Natural killer cell (primary cell): ENCODE data around the gene UPK3B. TPM values are rescaled to one million over a fixed set of nuclear protein-coding genes. Genes with fewer than 3 reads are reported as not detected.
"Not testable (repeated sequence)": the region's sequence is repeated elsewhere in the genome, so short reads cannot be mapped to it uniquely, and the experiment has no call there.

Experiments
- ATAC-seq, 3 donors: fragments of 150-1000 bp in 2 of 3; fragments of 200-7000 bp in 1 of 3; cut with Tn5 transposase; 1 replicate in 1 of 3; 2 replicates in 2 of 3; pipeline ENCODE4 v1.10.0; 2021; ENCODE audit warnings: mild to moderate bottlenecking in 2 of 3, moderate library complexity in 2 of 3
- DNase-seq, 2 donors: peaks; one replicate each; pipeline versions ENCODE4 v3.0.0 to v3.0.0-alpha.2; 2013 to 2021; ENCODE audit warnings: mixed read lengths in 1 of 2
- H3K27ac ChIP-seq: one replicate; pipeline ENCODE4 v1.5.1; 2013; ENCODE audit warnings: mild to moderate bottlenecking, low read length
- H3K27me3 ChIP-seq: one replicate; pipeline ENCODE4 v1.6.1; 2013; ENCODE audit warnings: low read length; ENCODE audit not compliant: control insufficient read depth, insufficient read depth
- H3K36me3 ChIP-seq: one replicate; pipeline ENCODE4 v1.6.1; 2013; ENCODE audit warnings: low read length; ENCODE audit not compliant: control insufficient read depth, insufficient read depth
- H3K4me1 ChIP-seq: one replicate; pipeline ENCODE4 v1.6.1; 2013; ENCODE audit warnings: low read length; ENCODE audit not compliant: control insufficient read depth, insufficient read depth
- H3K4me3 ChIP-seq: one replicate; pipeline ENCODE4 v1.5.1; 2013; ENCODE audit warnings: low read length
- H3K9me3 ChIP-seq: one replicate; pipeline ENCODE4 v1.6.1; 2013; ENCODE audit warnings: low read length; ENCODE audit not compliant: control insufficient read depth, insufficient read depth
- H3K27ac Mint-ChIP-seq, 2 donors: one replicate each; pipeline ENCODE4 v1.8.0; 2022; ENCODE audit warnings: mild to moderate bottlenecking in 2 of 2, mixed read lengths in 2 of 2, moderate library complexity in 1 of 2
- H3K27me3 Mint-ChIP-seq, 2 donors: one replicate each; pipeline ENCODE4 v1.8.0; 2022; ENCODE audit warnings: low read depth in 2 of 2, mixed read lengths in 2 of 2
- H3K36me3 Mint-ChIP-seq: one replicate; pipeline ENCODE4 v1.8.0; 2022; ENCODE audit warnings: mixed read lengths
- H3K4me1 Mint-ChIP-seq, 2 donors: one replicate each; pipeline ENCODE4 v1.8.0; 2022; ENCODE audit warnings: mixed read lengths in 2 of 2
- H3K4me3 Mint-ChIP-seq: one replicate; pipeline ENCODE4 v1.8.0; 2022; ENCODE audit warnings: mild to moderate bottlenecking, moderate library complexity, mixed read lengths
- H3K9me3 Mint-ChIP-seq, 2 donors: one replicate each; pipeline ENCODE4 v1.8.0; 2022; ENCODE audit warnings: mixed read lengths in 2 of 2
- WGBS: methylation state at CpG from one replicate; pipeline ENCODE4 v1.1.7; 2013; ENCODE audit warnings: missing lambda C conversion rate; ENCODE audit not compliant: insufficient coverage; 5-methylcytosine and 5-hydroxymethylcytosine counted together
- intact Hi-C: fragments of 100-400 bp; cut with micrococcal nuclease; formaldehyde crosslinking; loops from one replicate; pipeline ENCODE4 v1.14.2; 2022
- total RNA-seq, 4 donors: library from RNA; stranded (reverse); fragments of 120-200 nt in 1 of 4; gene quantifications; one replicate each; pipeline versions ENCODE4 v1.2.3 to v1.2.4, GENCODE V29; 2013 to 2022

UPK3B gene
- total RNA-seq, 3 donors from 2014 or later (not counting 1 experiment from before 2014, with no cell fraction given) = 3.3 to 5.3 (median 3.3) TPM

GRCh38 chr7:76565001-76565400 lies 54.6 kb downstream of the UPK3B start:
- H3K27me3 ChIP-seq, ATAC-seq, H3K36me3 ChIP-seq, H3K9me3 ChIP-seq, H3K9me3 Mint-ChIP-seq, H3K36me3 Mint-ChIP-seq, H3K4me1 ChIP-seq, H3K27me3 Mint-ChIP-seq, H3K4me3 Mint-ChIP-seq, DNase-seq, H3K27ac ChIP-seq, intact Hi-C loops, H3K4me3 ChIP-seq: not testable (repeated sequence)
- peak overlapping the region in 1 of 2 donors; percentile 12 for H3K27ac Mint-ChIP-seq
- no CpG with 5 or more reads among the region's 3 CpGs for WGBS
- H3K4me1 Mint-ChIP-seq = peaks cover 21 to 34% of the 10 kb centered on the region in 2 donors

Other genes with a start within 250 kb of the UPK3B start
- 10 to 100 TPM; 14.4 to 15.9 (median 14.7) TPM for gene HSPB1, start 207.9 kb upstream of the UPK3B start, total RNA-seq
- 10 to 100 TPM; 21.4 to 28.9 (median 27.4) TPM for gene YWHAG, start 151.6 kb upstream of the UPK3B start, total RNA-seq
- under 1 TPM in 1 of 3 donors, not detected in 2; 0.40 TPM for gene SSC4D, start 100.9 kb upstream of the UPK3B start, total RNA-seq
- 10 to 100 TPM in 1 of 3 donors, 1 to 10 TPM in 2; 1.9 to 12.9 (median 6.1) TPM for gene ZP3, start 85.6 kb upstream of the UPK3B start, total RNA-seq
- gene DTX2, start 48.8 kb upstream of the UPK3B start, total RNA-seq = 10 to 100 TPM; 32.3 to 48.3 (median 40.5) TPM
- 1 to 10 TPM in 1 of 3 donors, under 1 TPM in 1, not detected in 1; 0.32 to 1.4 TPM for gene SPDYE16, start 32.7 kb downstream of the UPK3B start, total RNA-seq
- gene POMZP3, start 116.7 kb downstream of the UPK3B start, total RNA-seq = 10 to 100 TPM; 17.1 to 21.9 (median 18.3) TPM